Vagina (tissue), 1 donor: ENCODE results near the gene MAP1LC3B. TPM values are rescaled to one million over a fixed set of nuclear protein-coding genes. Genes with fewer than 3 reads are reported as not detected.

Source experiments
- total RNA-seq: library from RNA; depleted of rRNA; stranded (reverse); fragments of >200 nt; gene quantifications from one replicate; pipeline ENCODE4 v1.2.3, GENCODE V29; 2016

The MAP1LC3B gene
- total RNA-seq, 1 donor from 2014 or later: 44.9 TPM

Other genes with a start within 250 kb of the MAP1LC3B start
- gene C16orf95, start 74.9 kb upstream of the MAP1LC3B start, total RNA-seq: 1.5 TPM
- 93.3 TPM for gene FBXO31, start 8.6 kb upstream of the MAP1LC3B start, total RNA-seq
- gene ZCCHC14, start 100.7 kb downstream of the MAP1LC3B start, total RNA-seq: 74.2 TPM
- gene JPH3, start 210.2 kb downstream of the MAP1LC3B start, total RNA-seq: 2.0 TPM